ENCODE measurements around the gene GPHN.

GRCh38 chr14:66572826-66573225 is 64.9 kb downstream of the GPHN start:
- TF ChIP-seq POLR2AphosphoS5 (IDR thresholded peaks at IDR 0.05; ENCODE audit: insufficient read depth in 1 of 2, low read depth in 1 of 2): no peak
- no peak for TF ChIP-seq CTCF (IDR thresholded peaks at IDR 0.05)
- no peak for TF ChIP-seq POLR2A (IDR thresholded peaks at IDR 0.05)
